H1 (cell line): ENCODE results near the gene PTPRD. TPM values are rescaled to one million over a fixed set of nuclear protein-coding genes. Genes with fewer than 3 reads are reported as not detected.

Experiments
- CTCF ChIA-PET: fragments of 300-600 bp; sonication (Branson Sonifier 250); formaldehyde crosslinking; loops from one replicate; lab custom pipeline; 2021; ENCODE audit not compliant: partially characterized antibody; lab: Charles Lee
- POLR2A ChIA-PET: fragments of 300-600 bp; sonication (Branson Sonifier 250); formaldehyde crosslinking; loops from one replicate; lab custom pipeline; 2021; ENCODE audit warnings: inconsistent platforms; ENCODE audit not compliant: partially characterized antibody; lab: Charles Lee
- DNase-seq, 2 experiments: peaks; one replicate each; pipeline versions ENCODE4 v3.0.0 to v3.0.0-alpha.2; 2010 to 2022; ENCODE audit warnings: low spot score in 2 of 2, low read depth in 1 of 2, mixed read lengths in 1 of 2
- FAIRE-seq: peaks from 2 replicates; lab custom pipeline; 2011; peaks lifted over from hg19 to GRCh38; lab: Jason Lieb, UNC
- H2AFZ ChIP-seq: 2 replicates; pipeline ENCODE4 v1.8.1; 2012; ENCODE audit warnings: low read length, inconsistent platforms
- H2AK5ac ChIP-seq: 2 replicates; pipeline ENCODE4 v1.6.1; 2013; ENCODE audit warnings: low read depth, low read length
- H2BK120ac ChIP-seq: replicated peaks from 2 replicates; pipeline ENCODE3; 2013; ENCODE audit warnings: low read depth, low read length, inconsistent platforms
- H2BK12ac ChIP-seq: 2 replicates; pipeline ENCODE4 v1.6.1; 2013; ENCODE audit warnings: low read depth, low read length
- H2BK15ac ChIP-seq: 2 replicates; pipeline ENCODE4 v1.6.1; 2013; ENCODE audit warnings: low read length
- H2BK20ac ChIP-seq: 2 replicates; pipeline ENCODE4 v1.6.1; 2013; ENCODE audit warnings: low read length
- H2BK5ac ChIP-seq: 2 replicates; pipeline ENCODE4 v1.6.1; 2013; ENCODE audit warnings: low read depth, low read length
- H3K14ac ChIP-seq: 2 replicates; pipeline ENCODE4 v1.6.1; 2013; ENCODE audit warnings: inconsistent platforms; ENCODE audit not compliant: insufficient read length
- H3K18ac ChIP-seq: 2 replicates; pipeline ENCODE4 v1.6.1; 2013; ENCODE audit warnings: low read length; ENCODE audit errors: extremely low read depth
- H3K23ac ChIP-seq: 2 replicates; pipeline ENCODE4 v1.6.1; 2013; ENCODE audit warnings: inconsistent platforms; ENCODE audit not compliant: insufficient read length
- H3K23me2 ChIP-seq: 2 replicates; pipeline ENCODE4 v1.6.1; 2013; ENCODE audit warnings: low read depth, low read length
- H3K27ac ChIP-seq: 2 replicates; pipeline ENCODE4 v1.6.1; 2011; ENCODE audit warnings: low read depth, low read length, inconsistent platforms
- H3K27me3 ChIP-seq, 4 experiments: replicated peaks in 1 of 4; 1 replicate in 1 of 4; 2 replicates in 3 of 4; pipeline versions ENCODE4 v1.6.1 to v1.8.1; 2011 to 2013; ENCODE audit warnings: low read length in 3 of 4, mild to moderate bottlenecking in 3 of 4, inconsistent platforms in 2 of 4, mixed read lengths in 2 of 4, moderate library complexity in 1 of 4; ENCODE audit not compliant: control insufficient read depth in 3 of 4, insufficient read depth in 3 of 4; ENCODE audit errors: extremely low read depth in 1 of 4
- H3K36me3 ChIP-seq, 4 experiments: 2 replicates each; pipeline versions ENCODE4 v1.6.1 to v1.8.1; 2011 to 2013; ENCODE audit warnings: mild to moderate bottlenecking in 4 of 4, low read length in 3 of 4, moderate library complexity in 2 of 4, control low read depth in 1 of 4, inconsistent platforms in 1 of 4; ENCODE audit not compliant: insufficient read depth in 4 of 4, control insufficient read depth in 2 of 4
- H3K4ac ChIP-seq: replicated peaks from 2 replicates; pipeline ENCODE3; 2013; ENCODE audit warnings: low read length, low read depth, mixed read lengths, inconsistent platforms; ENCODE audit not compliant: insufficient read length
- H3K4me1 ChIP-seq, 4 experiments: replicated peaks in 1 of 4; 1 replicate in 1 of 4; 2 replicates in 3 of 4; pipeline versions ENCODE4 v1.6.1 to v1.8.1; 2011 to 2013; ENCODE audit warnings: low read length in 3 of 4, inconsistent platforms in 2 of 4, mixed read lengths in 1 of 4; ENCODE audit not compliant: insufficient read depth in 4 of 4, control insufficient read depth in 3 of 4
- H3K4me2 ChIP-seq, 2 experiments: 2 replicates each; pipeline versions ENCODE4 v1.6.1 to v1.8.1; 2011 to 2013; ENCODE audit warnings: low read depth in 2 of 2, low read length in 2 of 2, control low read depth in 1 of 2, inconsistent platforms in 1 of 2, mild to moderate bottlenecking in 1 of 2; ENCODE audit not compliant: insufficient read depth in 1 of 2
- H3K4me3 ChIP-seq, 4 experiments: fragments of 200-600, 300-600 bp in 1 of 4; sonication (generic), shearing (Covaris generic), sonication (Bioruptor Twin) in 1 of 4; 2 replicates each; pipeline versions ENCODE4 v1.5.1 to v1.8.1; 2011 to 2016; ENCODE audit warnings: low read length in 4 of 4, low read depth in 3 of 4, control low read depth in 2 of 4, inconsistent platforms in 2 of 4, mild to moderate bottlenecking in 2 of 4, mixed read lengths in 1 of 4, moderate library complexity in 1 of 4; ENCODE audit not compliant: insufficient read depth in 2 of 4; ENCODE audit errors: extremely low read depth in 1 of 4
- H3K56ac ChIP-seq: replicated peaks from 2 replicates; pipeline ENCODE3; 2013; ENCODE audit warnings: low read depth, mild to moderate bottlenecking, mixed read lengths, low read length, inconsistent platforms; ENCODE audit not compliant: insufficient read length
- H3K79me1 ChIP-seq: 2 replicates; pipeline ENCODE4 v1.6.1; 2013; ENCODE audit warnings: low read depth, low read length, control low read depth
- H3K79me2 ChIP-seq, 2 experiments: 2 replicates each; pipeline versions ENCODE4 v1.6.1 to v1.8.1; 2012 to 2013; ENCODE audit warnings: low read length in 2 of 2, mild to moderate bottlenecking in 2 of 2, inconsistent platforms in 1 of 2; ENCODE audit not compliant: insufficient read depth in 2 of 2, control insufficient read depth in 1 of 2
- H3K9ac ChIP-seq, 4 experiments: replicated peaks in 1 of 4; 1 replicate in 1 of 4; 2 replicates in 3 of 4; pipeline versions ENCODE4 v1.6.1 to v1.8.1; 2011 to 2013; ENCODE audit warnings: low read depth in 3 of 4, low read length in 3 of 4, control low read depth in 2 of 4, mild to moderate bottlenecking in 2 of 4, moderate library complexity in 2 of 4, inconsistent platforms in 1 of 4; ENCODE audit errors: extremely low read depth in 1 of 4
- H3K9me3 ChIP-seq, 2 experiments: 2 replicates each; pipeline versions ENCODE4 v1.6.1 to v1.8.1; 2012 to 2013; ENCODE audit warnings: mild to moderate bottlenecking in 2 of 2, moderate library complexity in 2 of 2, control low read depth in 1 of 2, inconsistent platforms in 1 of 2, low read depth in 1 of 2, low read length in 1 of 2, mixed read lengths in 1 of 2; ENCODE audit not compliant: insufficient read depth in 2 of 2
- H4K20me1 ChIP-seq, 2 experiments: replicated peaks in 1 of 2; 2 replicates each; pipeline versions ENCODE3 to v1.8.1; 2011 to 2013; ENCODE audit warnings: inconsistent platforms in 2 of 2, low read length in 2 of 2, mild to moderate bottlenecking in 1 of 2; ENCODE audit not compliant: insufficient read depth in 2 of 2, control insufficient read depth in 1 of 2
- H4K5ac ChIP-seq: 2 replicates; pipeline ENCODE4 v1.6.1; 2013; ENCODE audit warnings: low read length, low read depth, mixed read lengths, inconsistent platforms; ENCODE audit not compliant: insufficient read length
- H4K8ac ChIP-seq: 2 replicates; pipeline ENCODE4 v1.8.0; 2013; ENCODE audit warnings: mild to moderate bottlenecking, moderate library complexity, low read length, inconsistent platforms; ENCODE audit not compliant: insufficient read depth; ENCODE audit errors: extremely low read depth
- H4K91ac ChIP-seq: replicated peaks from 2 replicates; pipeline ENCODE3; 2013; ENCODE audit warnings: low read length, mixed read lengths, inconsistent platforms; ENCODE audit not compliant: insufficient read length
- ATF2 ChIP-seq: IDR thresholded peaks from 2 replicates; pipeline ENCODE4 v1.6.1; 2012; ENCODE audit warnings: low read length, inconsistent platforms
- BRCA1 ChIP-seq: IDR thresholded peaks from 2 replicates; pipeline ENCODE4 v1.6.1; 2012; ENCODE audit warnings: low read depth, low read length, improper control_type of control experiment
- CHD2 ChIP-seq: IDR thresholded peaks from 2 replicates; pipeline ENCODE4 v1.6.1; 2012; ENCODE audit warnings: low read length, improper control_type of control experiment
- E2F6 ChIP-seq: IDR thresholded peaks from 2 replicates; pipeline ENCODE4 v1.6.1; 2012; ENCODE audit warnings: inconsistent platforms
- GABPA ChIP-seq: IDR thresholded peaks from 2 replicates; pipeline ENCODE4 v1.6.1; 2011; ENCODE audit warnings: mild to moderate bottlenecking, low read length, moderate library complexity, borderline replicate concordance; ENCODE audit not compliant: insufficient read depth
- HDAC2 ChIP-seq, 2 experiments: fragments of 300-600 bp in 1 of 2; sonication (generic) in 1 of 2; IDR thresholded peaks; 2 replicates each; pipeline ENCODE4 v1.6.1; 2011 to 2012; ENCODE audit warnings: low read depth in 2 of 2, low read length in 2 of 2, mild to moderate bottlenecking in 2 of 2, moderate library complexity in 2 of 2, borderline replicate concordance in 1 of 2, inconsistent platforms in 1 of 2
- NANOG ChIP-seq: IDR thresholded peaks from 2 replicates; pipeline ENCODE4 v1.6.1; 2011; ENCODE audit warnings: low read length, low read depth, mild to moderate bottlenecking, inconsistent platforms; ENCODE audit not compliant: insufficient read depth, poor library complexity, severe bottlenecking
- NRF1 ChIP-seq: IDR thresholded peaks from 2 replicates; pipeline ENCODE4 v1.6.1; 2011; ENCODE audit warnings: mild to moderate bottlenecking, low read depth, low read length, improper control_type of control experiment
- PHF8 ChIP-seq: fragments of 200-600 bp; sonication (generic); conservative IDR thresholded peaks from 2 replicates; pipeline ENCODE4 v1.7.1; 2012; ENCODE audit warnings: low read depth, mild to moderate bottlenecking, inconsistent platforms, low read length, moderate library complexity
- SIX5 ChIP-seq: IDR thresholded peaks from 2 replicates; pipeline ENCODE4 v1.6.1; 2011; ENCODE audit warnings: mild to moderate bottlenecking, low read depth, low read length
- WGBS, 2 experiments: shearing (Covaris generic) in 1 of 2; methylation state at CpG; one replicate each; pipeline versions ENCODE4 v1.1.6 to v1.1.7; 2013 to 2015; ENCODE audit warnings: low lambda C conversion rate in 2 of 2, mixed read lengths in 2 of 2, inconsistent platforms in 1 of 2, low coverage in 1 of 2, missing lambda C conversion rate in 1 of 2; ENCODE audit not compliant: insufficient replicate concordance in 2 of 2, insufficient coverage in 1 of 2, insufficient read length in 1 of 2; ENCODE audit errors: extremely low coverage in 1 of 2, missing lambda C conversion rate in 1 of 2; 5-methylcytosine and 5-hydroxymethylcytosine counted together
- polyA plus RNA-seq, 7 experiments: library from polyadenylated mRNA; depleted of rRNA in 3 of 7; stranded (reverse) in 5 of 7; unstranded in 2 of 7; fragments of >200 nt in 5 of 7; fragments of 200-250 nt in 2 of 7; gene quantifications; 1 replicate in 5 of 7; 2 replicates in 1 of 7; 4 replicates in 1 of 7; pipeline versions ENCODE4 v1.2.1 to v1.2.3, GENCODE V29; 2011 to 2013; ENCODE audit warnings: missing spikeins in 2 of 7, mixed read lengths in 2 of 7
- total RNA-seq: library from RNA; stranded (reverse); fragmentation: NEBNext Ultra II Directional; extraction: Animal tissue kit (Norgen Biotek cat#: 25700); gene quantifications from 2 replicates; pipeline ENCODE4 v1.2.1, GENCODE V29; 2021

The PTPRD gene
- total and polyA plus RNA-seq, 2 of the 8 experiments (the other 6 are each of a cell fraction or from before 2014, with no cell fraction given): 17.2 to 77.0 TPM

DNA sequence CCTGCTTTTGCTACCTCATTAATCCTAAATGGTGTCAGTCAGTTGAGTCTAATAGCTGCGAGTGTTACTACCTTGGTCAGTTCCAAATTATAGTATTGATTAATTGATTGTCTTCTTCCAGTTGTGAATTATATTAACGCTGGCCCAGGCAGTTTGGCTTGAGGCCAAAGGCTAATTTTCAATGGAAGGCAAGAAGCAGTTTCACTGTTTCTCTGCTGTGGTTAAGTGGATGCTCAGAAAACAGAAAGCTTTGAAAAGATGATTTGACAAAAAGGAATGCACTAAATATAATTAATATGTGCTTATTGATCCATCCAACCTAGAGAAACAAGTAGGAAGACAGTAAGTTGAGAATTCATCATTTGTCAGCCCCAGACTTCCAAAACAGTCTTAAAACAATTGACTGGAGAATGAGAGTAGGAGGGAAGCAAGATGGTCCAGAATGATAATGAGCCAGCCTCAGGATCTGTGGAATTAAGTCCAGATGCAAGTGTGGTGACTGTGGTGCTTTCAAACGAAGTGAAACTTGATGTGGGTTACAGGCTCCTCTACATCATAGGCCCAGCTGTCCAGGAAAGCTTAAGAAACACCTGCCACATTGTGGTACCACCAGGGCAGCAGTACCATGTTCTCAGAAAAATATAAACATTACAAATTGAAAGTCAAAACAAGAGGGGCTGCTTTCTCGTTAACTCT lies 1442.2 kb downstream of the PTPRD start:
- Histone ChIP-seq H4K5ac (no peak overlapping the region), H2BK20ac (no peak overlapping the region), H3K4me3 (no peak overlapping the region), H3K14ac (no peak overlapping the region), H3K4me2 (no peak overlapping the region), H4K91ac (no peak overlapping the region), H3K23me2 (no peaks in the 10 kb centered on the region), H3K56ac (no peak overlapping the region), H2BK15ac (no peak overlapping the region), H3K79me1 (no peaks in the 10 kb centered on the region), H3K27ac (no peak overlapping the region), H2AFZ (no peak overlapping the region), H2BK12ac (no peak overlapping the region), H3K9me3 (no peaks in the 10 kb centered on the region), H4K20me1 (no peaks in the 10 kb centered on the region), H3K9ac (no peak overlapping the region), H2BK5ac (no peak overlapping the region), H3K27me3 (no peaks in the 10 kb centered on the region), H2BK120ac (no peak overlapping the region), H3K79me2 (no peaks in the 10 kb centered on the region), H3K18ac (no peak overlapping the region), H3K4me1 (no peaks in the 10 kb centered on the region), H3K4ac (no peak overlapping the region), H3K36me3 (no peaks in the 10 kb centered on the region), H2AK5ac (no peak overlapping the region), H4K8ac (no peak overlapping the region), H3K23ac (no peak overlapping the region)
- CTCF ChIA-PET: interaction anchor here (0.7 to 1.4 kb wide), 2 partner anchors 29 to 60 kb away, joined by 3 read pairs; no protein-coding TSS in a partner anchor
- POLR2A ChIA-PET: no interaction called here
- DNase-seq: no peak
- 88% methylated on average over 4 of the region's 4 CpGs; no CpG with 5 or more reads in 1 of the 2 experiments for WGBS, 2 experiments
- no peak for FAIRE-seq
- no peak for TF ChIP-seq ATF2
- TF ChIP-seq NRF1: no peak
- TF ChIP-seq HDAC2 (IDR thresholded peaks at IDR 0.05; ENCODE audit: borderline replicate concordance in 1 of 2, low read depth in 2 of 2, low read length in 2 of 2): no peak
- TF ChIP-seq SIX5: no peak
- TF ChIP-seq PHF8: no peak
- no peak for TF ChIP-seq BRCA1
- no peak for TF ChIP-seq GABPA
- TF ChIP-seq CHD2: no peak
- no peak for TF ChIP-seq E2F6
- no peak for TF ChIP-seq NANOG
